MCF 10A (cell line): ENCODE data around the gene SBK2. TPM values are rescaled to one million over a fixed set of nuclear protein-coding genes. Genes with fewer than 3 reads are reported as not detected.
A peak's percentile ranks its signal among the peaks of the same experiment; 100 is the strongest.

Source experiments
- BruUV-seq: library from RNA; stranded (reverse); fragments of 400-500 nt; replicated peaks from 2 replicates; lab custom pipeline; 2021; lab: Mats Ljungman, UMichigan
- CTCF ChIA-PET: fragments of 300-600 bp; sonication (Branson Sonifier 250); formaldehyde crosslinking; extraction: SDS; loops from one replicate; lab custom pipeline; 2021; ENCODE audit warnings: antibody characterized with exemption, inconsistent platforms; lab: Yijun Ruan, JAX
- POLR2A ChIA-PET: fragments of 300-600, 350-650 bp; sonication (Branson Sonifier 250); formaldehyde crosslinking; extraction: SDS; loops from one replicate; lab custom pipeline; 2020; ENCODE audit warnings: antibody characterized with exemption, inconsistent platforms; lab: Yijun Ruan, JAX
- DNase-seq: peaks from one replicate; pipeline ENCODE4 v3.0.0-alpha.2; 2018; ENCODE audit not compliant: unreplicated experiment
- H3K27ac Mint-ChIP-seq: one replicate; pipeline ENCODE4 v1.8.0; 2022; ENCODE audit warnings: mild to moderate bottlenecking, low read depth, mixed read lengths; ENCODE audit not compliant: unreplicated experiment
- H3K27me3 Mint-ChIP-seq: one replicate; pipeline ENCODE4 v1.8.0; 2022; ENCODE audit warnings: mixed read lengths; ENCODE audit not compliant: insufficient read depth, unreplicated experiment
- H3K36me3 Mint-ChIP-seq: one replicate; pipeline ENCODE4 v1.8.0; 2022; ENCODE audit warnings: mild to moderate bottlenecking, moderate library complexity, mixed read lengths; ENCODE audit not compliant: insufficient read depth, unreplicated experiment
- H3K4me1 Mint-ChIP-seq: one replicate; pipeline ENCODE4 v1.8.0; 2022; ENCODE audit warnings: mixed read lengths; ENCODE audit not compliant: insufficient read depth, unreplicated experiment
- H3K4me3 Mint-ChIP-seq: one replicate; pipeline ENCODE4 v1.8.0; 2022; ENCODE audit warnings: mild to moderate bottlenecking, moderate library complexity, mixed read lengths; ENCODE audit not compliant: unreplicated experiment
- H3K9me3 Mint-ChIP-seq: one replicate; pipeline ENCODE4 v1.8.0; 2022; ENCODE audit warnings: mixed read lengths; ENCODE audit not compliant: unreplicated experiment
- intact Hi-C: fragments of 100-400 bp; cut with micrococcal nuclease; formaldehyde crosslinking; loops from 2 replicates; pipeline ENCODE4 v1.14.1; 2022
- total RNA-seq: library from RNA; stranded (reverse); gene quantifications from 2 replicates; pipeline ENCODE4 v1.2.3, GENCODE V29; 2022
- TF ChIP-seq, protein P1 (sequence below): fragments of 200-600 bp; IDR thresholded peaks from one replicate; pipeline ENCODE4 v1.8.0; 2022; ENCODE audit warnings: antibody characterized with exemption, mild to moderate bottlenecking; ENCODE audit not compliant: unreplicated experiment

The SBK2 gene
- total RNA-seq, 1 experiment from 2014 or later: not detected

DNA sequence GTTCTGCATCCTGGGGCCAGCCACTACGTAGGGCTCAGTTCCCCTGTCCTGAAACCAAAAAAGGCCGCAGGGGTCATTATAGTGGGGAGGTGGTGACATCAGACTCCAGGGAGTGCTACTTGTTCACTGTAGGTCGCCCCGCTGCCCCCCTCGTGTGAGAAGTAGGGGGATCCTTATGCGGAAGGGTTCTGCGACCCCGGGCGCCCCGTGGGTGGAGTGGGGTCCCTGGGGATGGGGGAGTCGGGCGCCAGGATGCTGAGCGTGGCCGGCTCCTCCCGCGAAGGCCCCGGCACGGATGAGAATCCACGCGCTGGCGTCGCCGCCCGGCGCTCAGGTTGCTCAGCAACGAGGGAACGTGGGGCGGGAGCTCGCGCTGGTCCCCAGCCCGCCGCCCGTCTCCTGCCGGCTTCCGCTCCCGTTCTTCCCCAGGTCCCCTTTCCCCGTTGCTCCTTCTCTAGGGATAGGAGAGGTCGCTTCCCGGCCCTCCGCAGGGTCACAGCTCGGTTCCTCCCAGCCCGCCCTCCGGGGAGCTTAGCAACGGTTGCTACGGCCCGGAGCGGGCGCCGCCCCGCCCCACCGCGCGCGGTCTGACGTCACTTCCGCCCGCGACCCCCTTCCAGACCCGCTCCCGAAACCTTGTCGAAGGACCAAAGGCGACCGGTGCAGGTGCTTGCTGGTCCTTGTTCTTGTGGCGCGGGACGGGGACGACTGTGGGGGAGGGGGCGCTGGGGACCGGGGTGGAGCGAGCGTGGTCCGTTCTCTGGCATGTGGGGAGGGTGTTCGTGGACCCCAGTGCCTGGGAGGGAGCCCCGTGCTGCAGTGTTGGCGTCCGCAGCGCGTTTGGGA, 52.1 kb downstream of the SBK2 start, which contains the start of gene NAT14:
Gene NAT14, plus strand, starts transcription at position 596 of the 846 bp plus-strand sequence. CDS start 521 bp downstream, outside the sequence.
- DNase-seq: peak; percentile 50
- no peaks in the 10 kb centered on the region for H3K36me3 Mint-ChIP-seq

DNA sequence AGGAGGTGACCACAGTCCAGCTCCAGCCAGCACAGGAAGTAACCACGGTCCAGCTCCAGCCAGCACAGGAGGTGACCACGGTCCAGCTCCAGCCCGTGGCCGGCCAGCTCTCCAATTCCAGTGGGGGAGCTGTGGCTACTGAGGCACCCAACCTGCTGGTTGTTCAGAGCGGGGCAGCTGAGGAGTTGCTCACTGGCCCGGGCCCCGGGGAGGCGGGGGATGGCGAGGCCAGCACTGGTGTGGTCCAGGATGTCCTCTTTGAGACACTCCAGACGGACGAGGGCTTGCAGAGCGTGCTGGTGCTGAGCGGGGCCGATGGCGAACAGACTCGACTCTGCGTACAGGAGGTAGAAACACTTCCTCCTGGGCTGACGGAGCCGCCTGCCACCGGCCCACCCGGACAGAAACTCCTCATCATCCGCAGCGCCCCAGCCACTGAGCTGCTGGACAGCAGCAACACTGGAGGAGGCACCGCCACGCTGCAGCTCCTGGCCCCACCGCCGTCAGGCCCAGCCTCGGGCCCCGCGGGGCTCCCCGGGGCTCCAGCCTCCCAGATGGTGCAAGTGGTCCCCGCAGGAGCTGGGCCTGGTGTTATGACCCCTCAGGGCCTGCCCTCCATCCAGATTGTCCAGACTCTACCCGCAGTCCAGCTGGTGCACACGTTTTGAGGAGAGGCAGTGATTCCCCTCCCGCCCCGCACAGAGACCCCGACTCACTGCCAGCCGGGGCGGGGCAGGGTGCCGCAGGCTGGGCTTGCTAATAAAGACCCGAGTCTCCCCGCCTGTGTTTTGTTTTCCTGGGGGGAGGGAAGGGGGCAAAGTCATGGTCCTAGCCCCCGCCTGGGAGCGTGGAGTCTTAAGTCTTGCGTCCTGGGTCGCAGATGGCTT, 53.0 kb downstream of the SBK2 start:
- DNase-seq: no peak

More for the DNA sequence above, 52.1 kb downstream of the SBK2 start, which contains the start of gene NAT14:
- H3K4me1 Mint-ChIP-seq: peaks cover 17% of the 10 kb centered on the region
- TF ChIP-seq, protein P1, sequence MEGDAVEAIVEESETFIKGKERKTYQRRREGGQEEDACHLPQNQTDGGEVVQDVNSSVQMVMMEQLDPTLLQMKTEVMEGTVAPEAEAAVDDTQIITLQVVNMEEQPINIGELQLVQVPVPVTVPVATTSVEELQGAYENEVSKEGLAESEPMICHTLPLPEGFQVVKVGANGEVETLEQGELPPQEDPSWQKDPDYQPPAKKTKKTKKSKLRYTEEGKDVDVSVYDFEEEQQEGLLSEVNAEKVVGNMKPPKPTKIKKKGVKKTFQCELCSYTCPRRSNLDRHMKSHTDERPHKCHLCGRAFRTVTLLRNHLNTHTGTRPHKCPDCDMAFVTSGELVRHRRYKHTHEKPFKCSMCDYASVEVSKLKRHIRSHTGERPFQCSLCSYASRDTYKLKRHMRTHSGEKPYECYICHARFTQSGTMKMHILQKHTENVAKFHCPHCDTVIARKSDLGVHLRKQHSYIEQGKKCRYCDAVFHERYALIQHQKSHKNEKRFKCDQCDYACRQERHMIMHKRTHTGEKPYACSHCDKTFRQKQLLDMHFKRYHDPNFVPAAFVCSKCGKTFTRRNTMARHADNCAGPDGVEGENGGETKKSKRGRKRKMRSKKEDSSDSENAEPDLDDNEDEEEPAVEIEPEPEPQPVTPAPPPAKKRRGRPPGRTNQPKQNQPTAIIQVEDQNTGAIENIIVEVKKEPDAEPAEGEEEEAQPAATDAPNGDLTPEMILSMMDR: no peak
- CTCF ChIA-PET: interaction anchor here (0.7 to 1.8 kb wide), 5 partner anchors 10 to 325 kb away, joined by 3 to 13 read pairs (median 8); no protein-coding TSS in a partner anchor
- peak within 1 kb of the TSS; percentile 87 for H3K27ac Mint-ChIP-seq
- H3K9me3 Mint-ChIP-seq: no peaks in the 10 kb centered on the region
- intact Hi-C loops: no loop called here
- peak within 1 kb of the TSS; percentile 69 for H3K4me3 Mint-ChIP-seq
- H3K27me3 Mint-ChIP-seq: no peaks in the 10 kb centered on the region
- BruUV-seq: no TSS peak
- POLR2A ChIA-PET: interaction anchor here (0.8 to 3.9 kb wide), 5 partner anchors 9 to 133 kb away, joined by 3 to 46 read pairs (median 3); partner anchors contain the start of genes FIZ1 and ZNF628

DNA sequence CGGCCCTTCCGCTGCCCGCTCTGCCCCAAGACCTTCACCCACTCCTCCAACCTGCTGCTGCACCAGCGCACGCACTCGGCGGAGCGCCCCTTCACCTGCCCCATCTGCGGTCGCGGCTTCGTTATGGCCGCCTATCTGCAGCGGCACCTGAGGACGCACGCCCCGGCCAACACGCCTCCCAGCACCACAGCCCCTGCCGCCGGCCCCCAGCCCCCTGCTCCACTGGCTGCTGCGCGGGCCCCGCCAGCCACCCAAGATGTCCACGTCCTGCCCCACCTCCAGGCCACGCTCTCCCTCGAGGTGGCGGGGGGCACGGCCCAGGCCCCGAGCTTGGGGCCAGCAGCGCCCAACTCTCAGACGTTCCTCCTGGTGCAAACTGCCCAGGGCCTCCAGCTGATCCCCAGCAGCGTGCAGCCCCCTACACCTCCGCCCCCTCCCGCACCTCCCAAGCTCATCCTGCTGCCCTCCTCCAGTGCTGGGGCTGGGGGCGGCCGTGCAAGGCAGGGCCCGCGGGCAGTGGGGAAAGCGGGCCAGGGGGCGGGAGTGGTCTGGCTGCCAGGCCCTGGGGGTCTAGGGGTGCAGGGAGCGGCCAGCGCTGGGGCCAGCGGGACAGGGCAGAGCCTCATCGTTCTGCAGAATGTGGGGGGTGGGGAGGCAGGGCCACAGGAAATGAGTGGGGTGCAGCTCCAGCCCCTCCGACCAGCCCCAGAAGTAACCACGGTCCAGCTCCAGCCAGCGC, 53.8 kb downstream of the SBK2 start:
- H3K4me3 Mint-ChIP-seq: no peak overlapping the region
- TF ChIP-seq, protein P1: no peak
- BruUV-seq: no TSS peak
- no peak for DNase-seq
- intact Hi-C loops: no loop called here
- POLR2A ChIA-PET: interaction anchor here (1.2 kb wide), 1 partner anchor 12 kb away, joined by 4 read pairs; no protein-coding TSS in a partner anchor
- H3K4me1 Mint-ChIP-seq: peaks cover 33% of the 10 kb centered on the region
- CTCF ChIA-PET: interaction anchor here (0.8 to 1.8 kb wide), 3 partner anchors 8 to 21 kb away, joined by 3 to 9 read pairs (median 8); no protein-coding TSS in a partner anchor
- no peaks in the 10 kb centered on the region for H3K36me3 Mint-ChIP-seq
- no peaks in the 10 kb centered on the region for H3K9me3 Mint-ChIP-seq
- H3K27ac Mint-ChIP-seq: no peak overlapping the region
- no peaks in the 10 kb centered on the region for H3K27me3 Mint-ChIP-seq

More for the DNA sequence above, 53.0 kb downstream of the SBK2 start:
- intact Hi-C loops: no loop called here
- TF ChIP-seq, protein P1: no peak
- H3K27ac Mint-ChIP-seq: no peak overlapping the region
- H3K36me3 Mint-ChIP-seq: no peaks in the 10 kb centered on the region
- ChIA-PET CTCF (interaction anchor here (0.8 to 1.8 kb wide), 4 partner anchors 9 to 20 kb away, joined by 3 to 9 read pairs (median 6); no protein-coding TSS in a partner anchor), POLR2A (interaction anchor here (1.2 to 3.9 kb wide), 2 partner anchors 8 to 13 kb away, joined by 4 to 46 read pairs; partner anchors contain the start of gene ZNF628)
- H3K4me1 Mint-ChIP-seq: peaks cover 25% of the 10 kb centered on the region
- no peaks in the 10 kb centered on the region for H3K27me3 Mint-ChIP-seq
- H3K4me3 Mint-ChIP-seq: peak overlapping the region; percentile 69
- H3K9me3 Mint-ChIP-seq: no peaks in the 10 kb centered on the region
- BruUV-seq: no TSS peak
